Muscle layer of duodenum (tissue), 2 donors: Measurements from ENCODE around the gene CPNE6.
"Not testable (repeated sequence)": the region's sequence is repeated elsewhere in the genome, so short reads cannot be mapped to it uniquely, and the experiment has no call there.

Experiments
- H3K27ac ChIP-seq: one replicate; pipeline ENCODE4 v1.7.0; 2013; ENCODE audit warnings: mild to moderate bottlenecking, low read length
- H3K27me3 ChIP-seq: one replicate; pipeline ENCODE4 v1.7.0; 2013; ENCODE audit warnings: low read depth, mild to moderate bottlenecking, control low read depth, low read length
- H3K36me3 ChIP-seq, 2 donors: one replicate each; pipeline ENCODE4 v1.7.0; 2013; ENCODE audit warnings: low read length in 2 of 2, control low read depth in 1 of 2, mild to moderate bottlenecking in 1 of 2; ENCODE audit not compliant: insufficient read depth in 2 of 2, control insufficient read depth in 1 of 2
- H3K4me1 ChIP-seq, 2 donors: one replicate each; pipeline ENCODE4 v1.7.0; 2013; ENCODE audit warnings: low read length in 2 of 2, mild to moderate bottlenecking in 2 of 2, control low read depth in 1 of 2, moderate library complexity in 1 of 2; ENCODE audit not compliant: insufficient read depth in 2 of 2, control insufficient read depth in 1 of 2
- H3K4me3 ChIP-seq, 2 donors: one replicate each; pipeline ENCODE4 v1.7.0; 2013; ENCODE audit warnings: low read length in 2 of 2, low read depth in 1 of 2, mild to moderate bottlenecking in 1 of 2
- H3K9me3 ChIP-seq, 2 donors: one replicate each; pipeline ENCODE4 v1.7.0; 2013; ENCODE audit warnings: low read length in 2 of 2, control low read depth in 1 of 2, mild to moderate bottlenecking in 1 of 2; ENCODE audit not compliant: control insufficient read depth in 1 of 2
- donor health status: healthy.

The CPNE6 gene

GRCh38 chr14:24103451-24103850, 32.1 kb downstream of the CPNE6 start:
- Histone ChIP-seq H3K4me3 (no peak overlapping the region), H3K4me1 (no peaks in the 10 kb centered on the region), H3K36me3 (peaks cover 10 to 34% of the 10 kb centered on the region in 2 donors), H3K27me3 (no peaks in the 10 kb centered on the region), H3K9me3 (no peaks in the 10 kb centered on the region), H3K27ac (no peak overlapping the region)

GRCh38 chr14:24105609-24106239, 34.4 kb downstream of the CPNE6 start:
- H3K27ac ChIP-seq, H3K4me1 ChIP-seq, H3K9me3 ChIP-seq, H3K27me3 ChIP-seq, H3K4me3 ChIP-seq: not testable (repeated sequence)
- H3K36me3 ChIP-seq, result peaks cover 9 to 22% of the 10 kb centered on the region in 2 donors

GRCh38 chr14:24106672-24107271, 35.4 kb downstream of the CPNE6 start:
- Histone ChIP-seq H3K4me3 (no peak overlapping the region), H3K27ac (no peak overlapping the region), H3K9me3 (no peaks in the 10 kb centered on the region), H3K27me3 (no peaks in the 10 kb centered on the region), H3K4me1 (peaks cover 4 to 7% of the 10 kb centered on the region in 2 donors), H3K36me3 (peaks cover 6 to 15% of the 10 kb centered on the region in 2 donors)

GRCh38 chr14:24108336-24108874, 37.0 kb downstream of the CPNE6 start:
- H3K9me3 ChIP-seq, result no peaks in the 10 kb centered on the region
- H3K27ac ChIP-seq, result peak overlapping the region; percentile 10
- H3K4me3 ChIP-seq, result no peak overlapping the region
- peaks cover 7 to 9% of the 10 kb centered on the region in 2 donors for H3K4me1 ChIP-seq
- no peaks in the 10 kb centered on the region for H3K27me3 ChIP-seq
- H3K36me3 ChIP-seq, result peaks cover 2 to 6% of the 10 kb centered on the region in 2 donors

- no peaks in the 10 kb centered on the region for H3K9me3 ChIP-seq
- H3K4me1 ChIP-seq, result peaks cover 11 to 12% of the 10 kb centered on the region in 2 donors
- peaks cover 0 to 12% of the 10 kb centered on the region in 2 donors for H3K36me3 ChIP-seq
- H3K27me3 ChIP-seq, result no peaks in the 10 kb centered on the region
- H3K27ac ChIP-seq, result no peak overlapping the region
- no peak overlapping the region for H3K4me3 ChIP-seq
These were observed 38.7 kb downstream of the CPNE6 start for GRCh38 chr14:24110060-24110459.

- Histone ChIP-seq H3K9me3 (no peaks in the 10 kb centered on the region), H3K4me1 (peaks cover 12 to 14% of the 10 kb centered on the region in 2 donors), H3K4me3 (no peak overlapping the region), H3K27me3 (no peaks in the 10 kb centered on the region), H3K36me3 (peaks cover 0 to 12% of the 10 kb centered on the region in 2 donors), H3K27ac (no peak overlapping the region)
These were observed 39.2 kb downstream of the CPNE6 start for GRCh38 chr14:24110523-24110922.

GRCh38 chr14:24113379-24113800, 42.0 kb downstream of the CPNE6 start:
- Histone ChIP-seq H3K27me3 (no peaks in the 10 kb centered on the region), H3K36me3 (peaks cover 12 to 25% of the 10 kb centered on the region in 2 donors), H3K4me3 (peak overlapping the region; percentile 87 to 89), H3K9me3 (no peaks in the 10 kb centered on the region), H3K4me1 (peaks cover 23 to 25% of the 10 kb centered on the region in 2 donors), H3K27ac (peak overlapping the region; percentile 100)

- Histone ChIP-seq H3K4me1 (peaks cover 18 to 21% of the 10 kb centered on the region in 2 donors), H3K4me3 (peak overlapping the region; percentile 87 to 89), H3K27me3 (no peaks in the 10 kb centered on the region), H3K36me3 (peaks cover 18 to 31% of the 10 kb centered on the region in 2 donors), H3K9me3 (no peaks in the 10 kb centered on the region), H3K27ac (peak overlapping the region; percentile 100)
These were observed 42.6 kb downstream of the CPNE6 start for GRCh38 chr14:24113801-24114531.

- Histone ChIP-seq H3K27me3 (no peaks in the 10 kb centered on the region), H3K9me3 (no peaks in the 10 kb centered on the region), H3K27ac (peak within 1 kb of the TSS; percentile 100), H3K4me1 (peaks cover 15 to 21% of the 10 kb centered on the region in 2 donors), H3K36me3 (peaks cover 26 to 39% of the 10 kb centered on the region in 2 donors), H3K4me3 (peak within 1 kb of the TSS; percentile 87 to 89)
These were observed 43.4 kb downstream of the CPNE6 start, which contains the start of the genes DCAF11 and NRL for GRCh38 chr14:24114532-24115421. DCAF11 (plus strand) TSS chr14:24114777; CDS start chr14:24115595, 818 bp downstream. NRL (minus strand) TSS chr14:24114949; CDS start chr14:24082848, 32,101 bp downstream.

GRCh38 chr14:24115422-24116127, 44.2 kb downstream of the CPNE6 start:
- H3K9me3 ChIP-seq, result no peaks in the 10 kb centered on the region
- no peaks in the 10 kb centered on the region for H3K27me3 ChIP-seq
- peak overlapping the region; percentile 100 for H3K27ac ChIP-seq
- peak overlapping the region; percentile 87 to 89 for H3K4me3 ChIP-seq
- peaks cover 28 to 41% of the 10 kb centered on the region in 2 donors for H3K36me3 ChIP-seq
- peaks cover 15 to 21% of the 10 kb centered on the region in 2 donors for H3K4me1 ChIP-seq
